Measurements from ENCODE around the gene MAPK8IP1. TPM values are rescaled to one million over a fixed set of nuclear protein-coding genes. Genes with fewer than 3 reads are reported as not detected.

MAPK8IP1 gene
- total RNA-seq, 4 donors from 2014 or later = 3.6 to 8.0 (median 4.5) TPM

GRCh38 chr11:45871638-45872037, 13.8 kb upstream of the MAPK8IP1 start:
- Histone ChIP-seq H3K4me3 (no peak overlapping the region), H3K9me3 (no peaks in the 10 kb centered on the region), H3K4me1 (no peaks in the 10 kb centered on the region), H3K36me3 (peaks cover 99% of the 10 kb centered on the region), H3K27me3 (no peaks in the 10 kb centered on the region), H3K27ac (no peak overlapping the region)
- no peak for DNase-seq (ENCODE audit: low spot score in 2 of 2)
- 86% methylated on average over 1 of the region's 2 CpGs for WGBS
- no peak for TF ChIP-seq POLR2A (IDR thresholded peaks at IDR 0.05)
- TF ChIP-seq CTCF (IDR thresholded peaks at IDR 0.05) = no peak
- no peak for TF ChIP-seq EP300 (IDR thresholded peaks at IDR 0.05)
- no peak for TF ChIP-seq POLR2AphosphoS5 (IDR thresholded peaks at IDR 0.05)

GRCh38 chr11:45872651-45873356, 12.6 kb upstream of the MAPK8IP1 start:
- TF ChIP-seq POLR2A (IDR thresholded peaks at IDR 0.05) = no peak
- no peak for TF ChIP-seq EP300 (IDR thresholded peaks at IDR 0.05)
- peak; percentile 12 to 54 for TF ChIP-seq CTCF (IDR thresholded peaks at IDR 0.05)
- TF ChIP-seq POLR2AphosphoS5 (IDR thresholded peaks at IDR 0.05) = no peak
- H3K36me3 ChIP-seq = peaks cover 99% of the 10 kb centered on the region
- no peak overlapping the region for H3K27ac ChIP-seq
- no peaks in the 10 kb centered on the region for H3K27me3 ChIP-seq
- H3K9me3 ChIP-seq = no peaks in the 10 kb centered on the region
- 62% methylated on average over 9 of the region's 9 CpGs for WGBS
- no peak for DNase-seq (ENCODE audit: low spot score in 2 of 2)
- H3K4me1 ChIP-seq = no peaks in the 10 kb centered on the region
- H3K4me3 ChIP-seq = no peak overlapping the region

- WGBS = 67% methylated on average over 6 of the region's 6 CpGs
- Histone ChIP-seq H3K27ac (no peak overlapping the region), H3K9me3 (no peaks in the 10 kb centered on the region), H3K27me3 (no peaks in the 10 kb centered on the region), H3K36me3 (peaks cover 93% of the 10 kb centered on the region), H3K4me3 (no peak overlapping the region), H3K4me1 (no peaks in the 10 kb centered on the region)
- TF ChIP-seq POLR2AphosphoS5 (IDR thresholded peaks at IDR 0.05) (no peak), POLR2A (IDR thresholded peaks at IDR 0.05) (no peak), EP300 (IDR thresholded peaks at IDR 0.05) (no peak), CTCF (IDR thresholded peaks at IDR 0.05) (no peak)
- DNase-seq (ENCODE audit: low spot score in 2 of 2) = no peak
Observed at GRCh38 chr11:45876401-45876800, 9.1 kb upstream of the MAPK8IP1 start.

- no peak for DNase-seq (ENCODE audit: low spot score in 2 of 2)
- TF ChIP-seq CTCF (IDR thresholded peaks at IDR 0.05) (no peak), POLR2A (IDR thresholded peaks at IDR 0.05) (no peak), EP300 (IDR thresholded peaks at IDR 0.05) (no peak), POLR2AphosphoS5 (IDR thresholded peaks at IDR 0.05) (no peak)
- Histone ChIP-seq H3K27ac (no peak overlapping the region), H3K9me3 (no peaks in the 10 kb centered on the region), H3K36me3 (peaks cover 93% of the 10 kb centered on the region), H3K27me3 (no peaks in the 10 kb centered on the region), H3K4me1 (no peaks in the 10 kb centered on the region), H3K4me3 (no peak overlapping the region)
- WGBS = 80% methylated on average over 8 of the region's 8 CpGs
Observed at GRCh38 chr11:45877221-45877620, 8.2 kb upstream of the MAPK8IP1 start.

- Histone ChIP-seq H3K36me3 (peaks cover 91% of the 10 kb centered on the region), H3K4me3 (no peak overlapping the region), H3K27ac (no peak overlapping the region), H3K9me3 (no peaks in the 10 kb centered on the region), H3K4me1 (no peaks in the 10 kb centered on the region), H3K27me3 (no peaks in the 10 kb centered on the region)
- no peak for DNase-seq (ENCODE audit: low spot score in 2 of 2)
- WGBS = 88% methylated on average over 3 of the region's 3 CpGs
- TF ChIP-seq POLR2AphosphoS5 (IDR thresholded peaks at IDR 0.05) = no peak
- TF ChIP-seq POLR2A (IDR thresholded peaks at IDR 0.05) = no peak
- no peak for TF ChIP-seq CTCF (IDR thresholded peaks at IDR 0.05)
- no peak for TF ChIP-seq EP300 (IDR thresholded peaks at IDR 0.05)
Observed at GRCh38 chr11:45877845-45878244, 7.6 kb upstream of the MAPK8IP1 start.

Data from suprapubic skin (tissue), 4 donors.